Fibroblast of upper back skin (primary cell): ENCODE data around the gene SHLD2.
"Not testable (repeated sequence)": the region's sequence is repeated elsewhere in the genome, so short reads cannot be mapped to it uniquely, and the experiment has no call there.

Experiments used
- DNase-seq: peaks from one replicate; pipeline ENCODE4 v3.0.0-alpha.2; 2013

SHLD2 gene, protein sequence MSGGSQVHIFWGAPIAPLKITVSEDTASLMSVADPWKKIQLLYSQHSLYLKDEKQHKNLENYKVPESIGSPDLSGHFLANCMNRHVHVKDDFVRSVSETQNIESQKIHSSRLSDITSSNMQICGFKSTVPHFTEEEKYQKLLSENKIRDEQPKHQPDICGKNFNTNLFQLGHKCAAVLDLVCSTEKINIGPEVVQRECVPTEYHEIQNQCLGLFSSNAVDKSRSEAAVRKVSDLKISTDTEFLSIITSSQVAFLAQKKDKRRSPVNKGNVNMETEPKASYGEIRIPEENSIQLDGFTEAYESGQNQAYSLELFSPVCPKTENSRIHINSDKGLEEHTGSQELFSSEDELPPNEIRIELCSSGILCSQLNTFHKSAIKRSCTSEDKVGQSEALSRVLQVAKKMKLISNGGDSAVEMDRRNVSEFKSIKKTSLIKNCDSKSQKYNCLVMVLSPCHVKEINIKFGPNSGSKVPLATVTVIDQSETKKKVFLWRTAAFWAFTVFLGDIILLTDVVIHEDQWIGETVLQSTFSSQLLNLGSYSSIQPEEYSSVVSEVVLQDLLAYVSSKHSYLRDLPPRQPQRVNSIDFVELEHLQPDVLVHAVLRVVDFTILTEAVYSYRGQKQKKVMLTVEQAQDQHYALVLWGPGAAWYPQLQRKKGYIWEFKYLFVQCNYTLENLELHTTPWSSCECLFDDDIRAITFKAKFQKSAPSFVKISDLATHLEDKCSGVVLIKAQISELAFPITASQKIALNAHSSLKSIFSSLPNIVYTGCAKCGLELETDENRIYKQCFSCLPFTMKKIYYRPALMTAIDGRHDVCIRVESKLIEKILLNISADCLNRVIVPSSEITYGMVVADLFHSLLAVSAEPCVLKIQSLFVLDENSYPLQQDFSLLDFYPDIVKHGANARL

DNA sequence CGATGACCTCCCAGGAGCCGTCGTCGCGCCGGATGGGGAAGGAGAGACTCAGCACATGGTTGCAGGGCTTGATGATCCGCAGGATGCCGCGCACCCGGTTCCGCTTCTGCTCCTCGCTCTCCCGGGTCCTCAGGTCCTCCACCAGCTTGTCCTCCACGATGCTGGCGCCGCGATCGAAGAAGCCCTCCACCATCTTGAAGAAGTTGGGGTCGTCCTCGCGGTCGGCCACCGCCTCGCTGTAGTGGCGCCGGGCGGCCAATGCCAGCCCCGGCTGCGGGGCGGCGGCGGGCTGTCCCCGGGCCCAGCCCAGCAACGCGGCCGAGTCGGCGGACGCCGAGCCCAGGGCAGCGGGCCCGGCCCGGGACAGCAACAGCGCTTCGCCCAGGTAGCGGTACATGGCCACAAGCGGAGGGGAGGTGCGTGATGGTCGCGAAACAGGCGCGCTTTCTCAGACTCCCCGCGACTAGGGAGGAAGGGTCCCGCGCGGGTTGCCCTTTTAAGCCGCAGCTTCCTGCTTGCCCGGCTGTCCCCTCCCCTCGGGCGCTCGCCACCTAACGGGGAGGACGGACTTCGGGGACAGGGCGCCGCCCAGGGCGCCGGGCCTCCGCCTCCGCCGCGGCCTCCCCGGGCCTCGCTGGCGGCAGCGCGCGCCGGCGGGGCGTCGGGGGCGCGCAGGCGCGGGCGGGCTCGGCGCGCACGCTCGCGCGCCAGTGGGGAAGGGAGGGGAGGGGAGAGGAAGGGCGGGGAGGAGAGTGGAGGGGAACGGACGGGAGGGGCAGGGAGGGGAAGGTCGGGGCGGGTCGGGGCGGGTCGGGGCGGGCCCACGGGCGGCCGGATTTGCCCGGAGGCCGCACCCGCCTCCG lies at the start of gene SHLD2, which contains the start of gene GLUD1:
SHLD2 (plus strand) TSS at position 834 of the 863 bp plus-strand sequence. CDS start 56,149 bp downstream, outside the sequence.
GLUD1 (minus strand) TSS at position 471 of the 863 bp plus-strand sequence; CDS start at position 397, 74 bp downstream.
- peak; percentile 87 for DNase-seq

DNA sequence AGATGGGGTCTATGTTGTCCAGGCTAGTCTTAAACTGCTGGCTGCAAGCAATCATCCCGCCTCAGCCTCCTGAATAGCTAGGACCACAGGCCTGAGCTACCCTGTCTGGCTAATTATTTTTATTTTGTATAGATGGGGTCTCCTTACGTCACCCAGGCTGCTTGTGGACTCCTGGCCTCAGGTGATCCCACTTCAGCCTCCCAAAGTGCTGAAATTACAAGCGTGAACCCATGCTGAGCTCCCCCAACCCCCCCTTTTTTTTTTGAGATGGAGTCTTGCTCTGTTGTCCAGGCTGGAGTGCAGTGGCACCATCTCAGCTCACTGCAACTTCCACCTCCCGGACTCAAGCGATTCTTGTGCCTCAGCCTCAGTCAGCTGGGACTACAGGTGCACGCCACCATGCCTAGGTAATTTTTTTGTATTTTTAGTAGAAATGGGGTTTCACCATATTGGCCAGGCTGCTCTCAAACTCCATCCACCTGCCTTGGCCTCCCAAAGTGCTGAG lies 49.5 kb upstream of the SHLD2 start:
- DNase-seq: no peak

DNA sequence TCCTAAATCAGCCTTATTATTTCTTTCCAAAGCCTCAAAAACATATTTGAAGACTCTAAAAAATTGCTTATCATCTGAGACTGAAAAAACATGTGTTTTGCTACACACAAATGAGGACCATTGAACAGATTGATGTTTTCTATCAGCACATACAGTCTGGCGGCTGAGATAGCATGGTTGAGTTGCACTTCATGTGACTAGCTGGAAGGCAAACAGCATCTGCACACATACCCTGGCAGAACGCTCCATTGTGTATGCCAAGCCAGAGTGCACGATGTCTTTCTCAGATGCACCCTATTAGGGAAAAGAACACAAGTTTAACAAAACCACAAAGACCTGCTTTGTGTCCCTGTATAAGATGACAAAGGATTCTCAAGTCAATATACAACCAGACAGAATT lies 41.9 kb upstream of the SHLD2 start:
- DNase-seq: no peak

DNA sequence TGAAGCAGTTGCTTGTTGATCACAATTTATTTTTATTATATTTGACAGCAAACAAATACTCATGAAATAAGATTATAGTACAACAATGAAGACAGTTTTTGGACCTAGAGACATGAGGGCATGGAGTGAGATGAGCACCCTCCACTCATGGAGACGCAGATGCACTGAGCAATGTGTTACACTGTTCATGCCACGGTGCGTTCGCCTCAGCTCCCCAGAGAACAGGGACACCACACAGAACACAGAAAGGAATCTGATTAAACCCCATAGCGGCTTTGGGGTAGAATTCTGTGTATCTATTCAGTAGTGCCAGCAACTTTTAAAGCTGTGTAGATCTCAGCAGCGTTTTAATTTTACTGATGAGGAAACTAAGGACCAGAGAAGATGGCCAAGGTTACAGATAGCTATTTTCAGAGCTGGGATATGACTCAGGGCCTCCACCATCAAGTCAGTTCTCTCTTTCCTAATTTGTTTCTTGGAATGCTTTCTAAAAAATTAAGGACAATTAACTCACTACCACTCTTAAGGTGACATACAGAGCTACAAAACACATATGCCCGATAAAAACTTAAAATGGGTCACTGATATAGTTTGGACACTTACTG lies 41.3 kb upstream of the SHLD2 start:
- no peak for DNase-seq

DNA sequence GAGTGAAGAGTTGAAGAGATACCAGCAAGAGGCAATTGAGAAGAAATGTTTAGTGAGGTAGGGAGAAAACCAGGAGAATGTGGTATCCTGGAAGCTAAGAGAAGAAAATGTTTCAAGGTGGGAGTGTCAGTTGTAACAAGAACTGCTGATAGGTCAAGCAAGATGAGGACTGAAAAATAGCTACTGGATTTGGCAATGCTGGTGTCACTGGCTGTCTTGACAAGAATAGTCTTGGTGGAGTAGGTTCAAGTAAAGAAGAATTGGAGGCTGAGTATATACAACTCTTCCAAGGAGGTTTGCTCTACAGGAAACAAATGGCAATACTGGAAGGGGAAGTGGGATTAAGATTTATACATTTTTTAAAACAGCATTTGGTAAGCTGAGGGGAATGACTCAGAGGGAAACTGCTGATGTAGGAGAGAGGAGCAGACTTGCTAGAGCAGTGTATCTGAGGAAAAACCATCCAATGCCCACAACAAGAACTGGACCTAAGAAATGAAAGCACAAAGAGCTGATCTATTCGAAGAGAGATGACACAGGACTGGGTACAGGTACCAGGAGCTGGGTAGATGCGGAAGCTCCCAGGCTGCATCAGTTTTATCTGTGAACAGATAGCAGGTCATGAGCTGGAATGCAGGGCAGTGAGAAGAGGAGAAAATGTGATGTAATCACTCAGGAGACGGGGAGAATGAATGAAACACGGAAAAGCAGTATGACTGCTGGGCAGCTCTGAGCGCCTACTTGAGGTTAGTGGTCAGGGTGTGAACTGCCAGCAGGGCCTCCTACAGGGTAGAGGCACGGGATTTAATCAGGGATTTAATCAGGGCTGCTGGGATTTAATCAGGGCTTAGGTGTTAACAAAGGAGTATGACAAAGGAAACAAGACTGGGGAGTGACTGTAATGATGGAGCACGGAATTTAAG lies 40.4 kb upstream of the SHLD2 start:
- peak; percentile 63 for DNase-seq

DNA sequence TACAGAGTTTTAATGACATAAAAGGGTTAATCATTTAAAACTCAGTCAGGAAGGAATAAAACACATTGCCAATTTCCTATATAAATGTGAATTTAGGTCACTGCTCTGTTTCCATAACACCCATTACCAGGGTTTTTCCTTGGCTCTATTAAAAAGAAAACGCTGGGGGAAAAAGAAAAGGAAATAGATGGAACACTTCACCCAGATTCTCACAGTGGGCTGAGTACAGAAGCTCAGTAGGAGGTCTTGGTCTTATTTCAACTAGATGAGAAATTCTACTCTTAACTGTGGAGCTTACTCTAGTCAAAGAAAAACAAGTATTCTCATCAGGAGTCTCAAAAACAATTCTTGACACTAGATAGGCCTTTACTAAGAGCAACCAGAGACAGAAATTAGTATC lies 36.8 kb upstream of the SHLD2 start:
- no peak for DNase-seq

DNA sequence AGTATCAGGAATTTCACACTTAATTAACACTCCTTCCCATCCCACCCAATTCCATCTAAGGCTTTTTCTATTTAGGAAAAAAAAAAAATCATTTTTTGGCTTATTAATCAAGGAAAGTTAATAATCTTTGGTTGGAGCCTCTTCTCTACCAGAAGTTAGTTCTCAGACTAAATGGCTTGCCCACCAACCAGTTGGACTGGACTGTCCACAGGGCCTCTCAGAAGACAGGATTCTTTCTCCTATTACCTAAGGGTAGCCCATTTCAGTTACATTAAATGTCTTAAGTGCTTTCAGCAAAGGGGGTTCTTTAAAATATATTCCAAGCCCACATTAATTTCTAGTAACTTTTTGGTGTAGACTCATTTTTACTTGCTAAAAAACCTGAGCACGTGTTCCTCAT lies 35.6 kb upstream of the SHLD2 start:
- no peak for DNase-seq

DNA sequence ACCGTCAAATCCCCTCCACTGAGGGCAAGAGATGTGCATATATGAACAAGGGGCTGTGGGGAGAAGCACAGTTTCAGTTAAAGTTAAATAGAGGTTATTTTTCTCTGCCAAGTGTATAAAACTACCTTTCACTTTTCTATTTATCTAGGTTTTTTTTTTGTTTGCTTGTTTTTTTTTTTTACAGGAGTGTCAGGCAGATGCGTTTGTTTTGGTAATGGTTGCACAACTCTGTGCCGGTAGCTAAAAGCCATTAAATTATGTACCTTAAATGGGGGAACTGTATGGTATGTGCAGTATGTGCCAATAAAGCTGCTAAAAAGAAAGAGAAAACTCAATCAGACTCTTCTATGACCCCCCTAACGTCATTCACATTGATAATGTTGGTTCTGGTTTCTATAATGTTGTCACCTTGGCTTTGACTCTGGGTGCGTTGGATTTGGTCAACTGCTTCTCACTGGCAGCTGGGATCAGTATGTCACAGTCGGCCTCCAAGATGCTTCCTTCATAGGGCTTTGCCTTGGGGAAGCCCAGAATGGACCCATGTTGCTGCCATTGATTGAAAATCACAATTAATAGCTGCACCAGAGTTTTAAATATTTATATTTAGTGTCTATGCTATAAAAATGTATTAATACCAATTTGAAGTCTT lies 34.6 kb upstream of the SHLD2 start:
- DNase-seq: no peak

DNA sequence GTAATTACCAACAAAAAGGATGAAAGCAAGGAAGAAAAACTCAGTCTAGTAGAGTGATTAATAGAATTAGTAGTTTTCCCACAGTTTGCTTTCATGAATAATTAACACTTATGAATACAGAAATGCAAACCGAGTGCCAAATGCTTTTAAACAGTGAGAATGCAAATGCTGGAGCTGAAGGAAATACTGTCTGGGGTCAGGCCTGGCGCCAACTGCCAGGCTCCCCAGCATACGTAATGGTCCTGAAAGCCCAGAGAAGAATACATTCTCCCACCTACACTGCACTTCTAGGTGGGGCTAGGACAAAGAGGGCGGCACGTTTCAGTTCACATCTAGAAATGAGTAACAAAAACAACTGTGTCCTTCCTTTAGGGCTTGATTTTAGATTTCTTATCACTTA lies 30.4 kb upstream of the SHLD2 start:
- DNase-seq: no peak

DNA sequence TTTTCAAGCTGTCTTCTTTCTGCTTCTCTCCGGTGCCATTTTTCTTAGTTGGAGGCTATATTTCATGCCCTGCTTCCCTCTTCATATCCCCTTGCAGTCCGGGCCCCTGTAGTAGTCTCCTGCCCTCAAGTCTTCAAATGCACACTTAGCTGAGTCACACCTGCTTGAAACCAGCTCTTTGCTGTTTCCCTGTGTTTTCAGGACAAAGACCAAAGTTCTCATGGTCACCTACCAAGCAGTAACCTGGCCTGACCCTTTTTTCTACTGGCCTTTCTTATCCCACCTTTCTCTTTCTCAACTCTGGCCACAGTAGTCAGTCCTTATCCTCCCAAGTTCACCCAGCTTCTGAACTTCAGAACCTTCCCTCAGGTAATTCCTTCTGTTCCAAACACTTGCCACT lies 28.8 kb upstream of the SHLD2 start:
- DNase-seq: no peak

DNA sequence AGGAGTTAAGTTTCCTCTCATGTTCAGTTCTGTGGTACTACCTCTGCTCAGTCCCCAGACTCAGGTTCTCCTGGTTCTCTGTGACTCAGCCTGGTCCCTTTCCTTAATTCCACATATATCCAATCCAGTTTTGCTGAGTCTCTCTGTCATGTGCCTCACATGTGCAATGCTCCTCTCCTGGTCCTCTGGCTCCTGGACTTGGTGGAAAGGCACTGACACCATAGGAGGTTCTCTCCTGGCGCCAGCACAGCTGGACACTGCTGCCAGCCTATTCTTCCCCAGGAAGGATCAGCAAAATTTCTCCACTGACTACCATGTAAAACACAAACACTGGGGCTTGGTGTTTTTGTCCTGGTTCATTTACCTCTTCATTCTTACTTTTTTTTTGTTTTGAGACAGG lies 28.1 kb upstream of the SHLD2 start:
- no peak for DNase-seq

DNA sequence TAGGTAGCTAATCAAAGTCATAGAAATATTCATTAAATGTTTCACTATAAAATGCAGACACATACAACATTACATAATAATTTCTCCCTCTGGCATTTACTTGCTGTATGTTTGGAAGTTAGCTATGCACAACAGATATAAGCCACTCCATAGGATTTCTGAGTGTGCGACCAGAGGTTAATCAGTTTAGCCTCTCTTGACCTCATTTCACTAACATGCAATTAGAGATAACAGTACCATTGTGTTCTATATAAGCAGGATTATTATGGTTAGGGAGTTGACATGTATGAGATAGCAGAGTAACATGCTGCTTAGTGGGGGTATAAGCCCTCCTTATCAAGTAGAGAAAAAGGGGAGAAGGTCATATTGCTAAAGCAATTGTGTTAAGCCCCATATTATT lies 26.7 kb upstream of the SHLD2 start:
- DNase-seq: no peak

DNA sequence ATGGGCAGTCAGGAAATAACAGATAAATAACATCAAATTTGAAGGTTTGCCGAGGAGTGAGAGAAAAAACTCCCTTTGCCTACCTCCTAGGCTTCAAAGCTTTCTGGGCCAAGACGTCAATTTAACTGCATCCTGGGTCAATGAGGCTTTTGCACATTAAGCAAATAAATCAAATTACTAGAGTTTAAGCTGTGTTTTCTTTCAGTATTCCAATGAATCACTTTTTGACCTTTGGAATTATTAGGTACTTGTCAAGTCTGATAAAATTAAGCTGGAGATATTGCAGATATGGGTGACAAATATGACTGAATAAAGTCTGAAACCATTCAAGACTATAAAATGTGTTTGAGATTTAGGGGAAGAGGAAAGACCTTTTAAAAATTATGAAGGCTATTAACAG lies 22.6 kb upstream of the SHLD2 start:
- DNase-seq: no peak

DNA sequence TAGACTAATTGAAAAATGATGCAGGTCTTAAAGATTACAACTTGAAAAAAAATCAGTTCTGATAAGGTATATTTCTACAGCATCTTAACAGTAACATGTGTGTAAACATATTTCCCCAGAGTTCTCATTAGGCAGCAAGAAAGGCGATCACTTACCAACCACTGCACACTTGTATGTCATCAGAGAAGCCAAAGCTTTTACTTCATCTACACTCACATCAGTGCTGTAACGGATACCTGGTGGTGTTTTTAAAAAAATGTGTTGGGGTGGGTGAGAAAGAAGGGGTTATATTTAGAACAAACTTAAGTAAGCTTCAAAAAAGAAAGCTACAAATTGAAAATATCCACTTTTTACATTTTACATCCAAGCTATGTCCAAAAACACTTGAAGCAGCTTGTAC lies 18.6 kb upstream of the SHLD2 start:
- not testable (repeated sequence) for DNase-seq

DNA sequence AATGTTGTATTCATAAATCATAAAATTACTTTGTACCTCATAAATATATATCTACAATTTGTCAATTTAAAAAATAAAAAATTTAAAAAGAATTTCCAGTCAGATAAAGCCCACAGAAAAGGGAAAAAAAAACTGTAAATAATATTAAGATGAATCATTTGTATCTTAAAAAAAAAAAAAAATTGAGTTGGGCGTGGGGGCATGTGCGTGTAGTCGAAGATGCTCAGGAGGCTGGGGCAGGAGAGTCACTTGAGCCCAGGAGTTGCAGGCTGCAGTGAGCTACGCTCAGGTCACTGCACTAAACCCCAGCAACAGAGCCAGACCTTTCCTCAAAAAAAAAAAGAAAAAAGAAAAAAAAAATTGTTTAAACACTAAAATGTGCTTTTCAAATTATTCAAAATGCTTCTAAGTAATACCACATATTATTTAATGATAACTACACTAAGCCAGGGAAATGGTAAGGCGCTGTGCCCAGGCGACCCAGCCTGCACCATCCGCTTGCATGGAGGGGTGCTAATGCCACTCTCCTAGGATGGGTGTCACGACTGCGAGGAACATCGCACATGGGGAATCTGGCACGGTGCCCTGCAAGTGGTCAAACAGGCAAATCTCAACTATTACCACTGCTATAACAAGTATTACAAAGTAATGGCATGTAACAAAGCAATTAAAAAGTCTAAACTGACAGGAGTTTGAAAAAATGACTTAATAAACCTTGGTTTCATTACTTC lies 15.7 kb upstream of the SHLD2 start:
- no peak for DNase-seq

DNA sequence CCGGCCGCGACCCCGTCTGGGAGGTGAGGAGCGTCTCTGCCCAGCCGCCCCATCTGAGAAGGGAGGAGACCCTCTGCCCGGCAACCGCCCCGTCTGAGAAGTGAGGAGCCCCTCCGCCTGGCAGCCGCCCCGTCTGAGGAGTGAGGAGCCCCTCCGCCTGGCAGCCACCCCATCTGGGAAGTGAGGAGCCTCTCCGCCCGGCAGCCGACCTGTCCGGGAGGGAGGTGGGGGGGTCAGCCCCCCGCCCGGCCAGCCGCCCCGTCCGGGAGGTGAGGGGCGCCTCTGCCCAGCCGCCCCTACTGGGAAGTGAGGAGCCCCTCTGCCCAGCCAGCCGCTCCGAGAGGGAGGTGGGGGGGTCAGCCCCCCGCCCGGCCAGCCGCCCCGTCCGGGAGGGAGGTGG lies 14.4 kb upstream of the SHLD2 start:
- not testable (repeated sequence) for DNase-seq

DNA sequence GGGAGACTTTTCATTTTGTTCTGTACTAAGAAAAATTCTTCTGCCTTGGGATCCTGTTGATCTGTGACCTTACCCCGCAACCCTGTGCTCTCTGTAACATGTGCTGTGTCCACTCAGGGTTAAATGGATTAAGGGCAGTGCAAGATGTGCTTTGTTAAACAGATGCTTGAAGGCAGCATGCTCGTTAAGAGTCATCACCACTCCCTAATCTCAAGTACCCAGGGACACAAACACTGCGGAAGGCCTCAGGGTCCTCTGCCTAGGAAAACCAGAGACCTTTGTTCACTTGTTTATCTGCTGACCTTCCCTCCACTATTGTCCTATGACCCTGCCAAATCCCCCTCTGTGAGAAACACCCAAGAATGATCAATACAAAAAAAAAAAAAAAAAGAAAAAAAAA lies 13.4 kb upstream of the SHLD2 start:
- DNase-seq: not testable (repeated sequence)

DNA sequence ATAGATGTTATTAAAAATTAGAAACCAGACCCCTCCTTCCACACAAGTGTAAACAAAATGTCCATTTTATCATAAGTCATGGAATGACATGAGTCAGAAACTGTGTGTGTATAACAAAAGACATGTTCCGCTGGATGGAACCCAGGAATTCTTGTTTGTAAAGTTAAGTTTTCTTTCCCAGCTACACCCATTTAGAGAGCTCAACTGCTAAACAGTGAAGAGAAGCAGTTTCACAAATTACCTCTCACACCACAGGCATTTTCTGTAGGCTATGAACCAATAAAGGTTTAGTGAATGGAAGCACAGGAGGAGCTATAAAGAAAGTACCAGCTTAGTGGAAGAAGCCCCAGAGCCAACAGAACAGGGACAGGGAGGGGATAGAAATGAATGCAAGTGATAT lies 12.8 kb upstream of the SHLD2 start:
- peak; percentile 62 for DNase-seq

DNA sequence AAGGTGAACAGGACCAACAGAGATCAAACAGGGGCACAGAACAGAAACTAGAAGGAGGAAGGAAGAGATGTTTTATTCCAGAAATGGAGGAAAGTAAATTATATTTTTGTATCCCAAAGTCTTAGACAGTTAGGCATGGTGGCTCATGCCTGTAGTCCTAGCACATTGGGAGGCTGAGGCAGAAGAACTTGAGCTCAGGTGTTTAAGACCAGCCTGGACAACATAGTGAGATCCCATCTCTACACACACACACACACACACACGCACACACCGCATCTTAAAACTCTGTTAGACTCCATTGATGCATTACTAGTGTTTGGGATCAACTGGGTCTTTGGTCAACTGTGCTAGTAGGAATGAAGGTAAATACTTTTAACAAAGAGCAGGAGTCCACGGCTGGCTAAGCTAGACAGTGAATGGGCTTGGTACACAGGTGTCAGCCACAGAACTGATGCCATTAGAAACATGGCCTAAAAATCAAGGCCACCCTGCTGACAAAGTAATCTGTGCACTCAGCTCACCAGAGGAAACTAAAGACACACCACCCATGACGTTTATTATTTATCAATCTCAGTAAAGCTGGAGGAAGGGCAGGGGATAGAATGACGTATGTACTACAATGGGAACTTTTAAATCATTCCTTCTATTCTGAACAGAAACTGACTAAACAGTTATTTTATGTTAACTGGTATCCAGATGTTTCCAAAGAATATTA lies 11.3 kb upstream of the SHLD2 start:
- peak; percentile 62 for DNase-seq
